H1 (cell line): ENCODE measurements around the gene MAF. TPM values are rescaled to one million over a fixed set of nuclear protein-coding genes. Genes with fewer than 3 reads are reported as not detected.
A peak's percentile ranks its signal among the peaks of the same experiment; 100 is the strongest.

Experiments
- CTCF ChIA-PET: fragments of 300-600 bp; sonication (Branson Sonifier 250); formaldehyde crosslinking; loops from one replicate; lab custom pipeline; 2021; ENCODE audit not compliant: partially characterized antibody; lab: Charles Lee
- POLR2A ChIA-PET: fragments of 300-600 bp; sonication (Branson Sonifier 250); formaldehyde crosslinking; loops from one replicate; lab custom pipeline; 2021; ENCODE audit warnings: inconsistent platforms; ENCODE audit not compliant: partially characterized antibody; lab: Charles Lee
- DNase-seq, 2 experiments: peaks; one replicate each; pipeline versions ENCODE4 v3.0.0 to v3.0.0-alpha.2; 2010 to 2022; ENCODE audit warnings: low spot score in 2 of 2, low read depth in 1 of 2, mixed read lengths in 1 of 2
- FAIRE-seq: peaks from 2 replicates; lab custom pipeline; 2011; peaks lifted over from hg19 to GRCh38; lab: Jason Lieb, UNC
- H2AFZ ChIP-seq: 2 replicates; pipeline ENCODE4 v1.8.1; 2012; ENCODE audit warnings: low read length, inconsistent platforms
- H2AK5ac ChIP-seq: 2 replicates; pipeline ENCODE4 v1.6.1; 2013; ENCODE audit warnings: low read depth, low read length
- H2BK120ac ChIP-seq: replicated peaks from 2 replicates; pipeline ENCODE3; 2013; ENCODE audit warnings: low read depth, low read length, inconsistent platforms
- H2BK12ac ChIP-seq: 2 replicates; pipeline ENCODE4 v1.6.1; 2013; ENCODE audit warnings: low read depth, low read length
- H2BK15ac ChIP-seq: 2 replicates; pipeline ENCODE4 v1.6.1; 2013; ENCODE audit warnings: low read length
- H2BK20ac ChIP-seq: 2 replicates; pipeline ENCODE4 v1.6.1; 2013; ENCODE audit warnings: low read length
- H2BK5ac ChIP-seq: 2 replicates; pipeline ENCODE4 v1.6.1; 2013; ENCODE audit warnings: low read depth, low read length
- H3K14ac ChIP-seq: 2 replicates; pipeline ENCODE4 v1.6.1; 2013; ENCODE audit warnings: inconsistent platforms; ENCODE audit not compliant: insufficient read length
- H3K18ac ChIP-seq: 2 replicates; pipeline ENCODE4 v1.6.1; 2013; ENCODE audit warnings: low read length; ENCODE audit errors: extremely low read depth
- H3K23ac ChIP-seq: 2 replicates; pipeline ENCODE4 v1.6.1; 2013; ENCODE audit warnings: inconsistent platforms; ENCODE audit not compliant: insufficient read length
- H3K23me2 ChIP-seq: 2 replicates; pipeline ENCODE4 v1.6.1; 2013; ENCODE audit warnings: low read depth, low read length
- H3K27ac ChIP-seq: 2 replicates; pipeline ENCODE4 v1.6.1; 2011; ENCODE audit warnings: low read depth, low read length, inconsistent platforms
- H3K27me3 ChIP-seq, 4 experiments: replicated peaks in 1 of 4; 1 replicate in 1 of 4; 2 replicates in 3 of 4; pipeline versions ENCODE4 v1.6.1 to v1.8.1; 2011 to 2013; ENCODE audit warnings: low read length in 3 of 4, mild to moderate bottlenecking in 3 of 4, inconsistent platforms in 2 of 4, mixed read lengths in 2 of 4, moderate library complexity in 1 of 4; ENCODE audit not compliant: control insufficient read depth in 3 of 4, insufficient read depth in 3 of 4; ENCODE audit errors: extremely low read depth in 1 of 4
- H3K36me3 ChIP-seq, 4 experiments: 2 replicates each; pipeline versions ENCODE4 v1.6.1 to v1.8.1; 2011 to 2013; ENCODE audit warnings: mild to moderate bottlenecking in 4 of 4, low read length in 3 of 4, moderate library complexity in 2 of 4, control low read depth in 1 of 4, inconsistent platforms in 1 of 4; ENCODE audit not compliant: insufficient read depth in 4 of 4, control insufficient read depth in 2 of 4
- H3K4ac ChIP-seq: replicated peaks from 2 replicates; pipeline ENCODE3; 2013; ENCODE audit warnings: low read length, low read depth, mixed read lengths, inconsistent platforms; ENCODE audit not compliant: insufficient read length
- H3K4me1 ChIP-seq, 4 experiments: replicated peaks in 1 of 4; 1 replicate in 1 of 4; 2 replicates in 3 of 4; pipeline versions ENCODE4 v1.6.1 to v1.8.1; 2011 to 2013; ENCODE audit warnings: low read length in 3 of 4, inconsistent platforms in 2 of 4, mixed read lengths in 1 of 4; ENCODE audit not compliant: insufficient read depth in 4 of 4, control insufficient read depth in 3 of 4
- H3K4me2 ChIP-seq, 2 experiments: 2 replicates each; pipeline versions ENCODE4 v1.6.1 to v1.8.1; 2011 to 2013; ENCODE audit warnings: low read depth in 2 of 2, low read length in 2 of 2, control low read depth in 1 of 2, inconsistent platforms in 1 of 2, mild to moderate bottlenecking in 1 of 2; ENCODE audit not compliant: insufficient read depth in 1 of 2
- H3K4me3 ChIP-seq, 4 experiments: fragments of 200-600, 300-600 bp in 1 of 4; sonication (generic), shearing (Covaris generic), sonication (Bioruptor Twin) in 1 of 4; 2 replicates each; pipeline versions ENCODE4 v1.5.1 to v1.8.1; 2011 to 2016; ENCODE audit warnings: low read length in 4 of 4, low read depth in 3 of 4, control low read depth in 2 of 4, inconsistent platforms in 2 of 4, mild to moderate bottlenecking in 2 of 4, mixed read lengths in 1 of 4, moderate library complexity in 1 of 4; ENCODE audit not compliant: insufficient read depth in 2 of 4; ENCODE audit errors: extremely low read depth in 1 of 4
- H3K56ac ChIP-seq: replicated peaks from 2 replicates; pipeline ENCODE3; 2013; ENCODE audit warnings: low read depth, mild to moderate bottlenecking, mixed read lengths, low read length, inconsistent platforms; ENCODE audit not compliant: insufficient read length
- H3K79me1 ChIP-seq: 2 replicates; pipeline ENCODE4 v1.6.1; 2013; ENCODE audit warnings: low read depth, low read length, control low read depth
- H3K79me2 ChIP-seq, 2 experiments: 2 replicates each; pipeline versions ENCODE4 v1.6.1 to v1.8.1; 2012 to 2013; ENCODE audit warnings: low read length in 2 of 2, mild to moderate bottlenecking in 2 of 2, inconsistent platforms in 1 of 2; ENCODE audit not compliant: insufficient read depth in 2 of 2, control insufficient read depth in 1 of 2
- H3K9ac ChIP-seq, 4 experiments: replicated peaks in 1 of 4; 1 replicate in 1 of 4; 2 replicates in 3 of 4; pipeline versions ENCODE4 v1.6.1 to v1.8.1; 2011 to 2013; ENCODE audit warnings: low read depth in 3 of 4, low read length in 3 of 4, control low read depth in 2 of 4, mild to moderate bottlenecking in 2 of 4, moderate library complexity in 2 of 4, inconsistent platforms in 1 of 4; ENCODE audit errors: extremely low read depth in 1 of 4
- H3K9me3 ChIP-seq, 2 experiments: 2 replicates each; pipeline versions ENCODE4 v1.6.1 to v1.8.1; 2012 to 2013; ENCODE audit warnings: mild to moderate bottlenecking in 2 of 2, moderate library complexity in 2 of 2, control low read depth in 1 of 2, inconsistent platforms in 1 of 2, low read depth in 1 of 2, low read length in 1 of 2, mixed read lengths in 1 of 2; ENCODE audit not compliant: insufficient read depth in 2 of 2
- H4K20me1 ChIP-seq, 2 experiments: replicated peaks in 1 of 2; 2 replicates each; pipeline versions ENCODE3 to v1.8.1; 2011 to 2013; ENCODE audit warnings: inconsistent platforms in 2 of 2, low read length in 2 of 2, mild to moderate bottlenecking in 1 of 2; ENCODE audit not compliant: insufficient read depth in 2 of 2, control insufficient read depth in 1 of 2
- H4K5ac ChIP-seq: 2 replicates; pipeline ENCODE4 v1.6.1; 2013; ENCODE audit warnings: low read length, low read depth, mixed read lengths, inconsistent platforms; ENCODE audit not compliant: insufficient read length
- H4K8ac ChIP-seq: 2 replicates; pipeline ENCODE4 v1.8.0; 2013; ENCODE audit warnings: mild to moderate bottlenecking, moderate library complexity, low read length, inconsistent platforms; ENCODE audit not compliant: insufficient read depth; ENCODE audit errors: extremely low read depth
- H4K91ac ChIP-seq: replicated peaks from 2 replicates; pipeline ENCODE3; 2013; ENCODE audit warnings: low read length, mixed read lengths, inconsistent platforms; ENCODE audit not compliant: insufficient read length
- MAFK ChIP-seq: IDR thresholded peaks from 2 replicates; pipeline ENCODE4 v1.6.1; 2012; ENCODE audit warnings: low read depth, mild to moderate bottlenecking, improper control_type of control experiment, low read length
- POLR2A ChIP-seq, 2 experiments: IDR thresholded peaks; 1 replicate in 1 of 2; 2 replicates in 1 of 2; pipeline ENCODE4 v1.6.1; 2011; ENCODE audit warnings: low read depth in 2 of 2, low read length in 2 of 2, mild to moderate bottlenecking in 2 of 2; ENCODE audit errors: control extremely low read depth in 1 of 2
- RXRA ChIP-seq: IDR thresholded peaks from 2 replicates; pipeline ENCODE4 v1.6.1; 2011; ENCODE audit warnings: low read depth, mild to moderate bottlenecking, low read length, moderate library complexity; ENCODE audit not compliant: insufficient read depth
- SIN3A ChIP-seq, 2 experiments: IDR thresholded peaks in 1 of 2; conservative IDR thresholded peaks in 1 of 2; 2 replicates each; pipeline ENCODE4 v1.6.1; 2011 to 2012; ENCODE audit warnings: low read length in 2 of 2, improper control_type of control experiment in 1 of 2, low read depth in 1 of 2, mild to moderate bottlenecking in 1 of 2
- SP1 ChIP-seq: IDR thresholded peaks from 2 replicates; pipeline ENCODE4 v1.6.1; 2011; ENCODE audit warnings: low read depth, low read length
- WGBS, 2 experiments: shearing (Covaris generic) in 1 of 2; methylation state at CpG; one replicate each; pipeline versions ENCODE4 v1.1.6 to v1.1.7; 2013 to 2015; ENCODE audit warnings: low lambda C conversion rate in 2 of 2, mixed read lengths in 2 of 2, inconsistent platforms in 1 of 2, low coverage in 1 of 2, missing lambda C conversion rate in 1 of 2; ENCODE audit not compliant: insufficient replicate concordance in 2 of 2, insufficient coverage in 1 of 2, insufficient read length in 1 of 2; ENCODE audit errors: extremely low coverage in 1 of 2, missing lambda C conversion rate in 1 of 2; 5-methylcytosine and 5-hydroxymethylcytosine counted together
- polyA plus RNA-seq, 7 experiments: library from polyadenylated mRNA; depleted of rRNA in 3 of 7; stranded (reverse) in 5 of 7; unstranded in 2 of 7; fragments of >200 nt in 5 of 7; fragments of 200-250 nt in 2 of 7; gene quantifications; 1 replicate in 5 of 7; 2 replicates in 1 of 7; 4 replicates in 1 of 7; pipeline versions ENCODE4 v1.2.1 to v1.2.3, GENCODE V29; 2011 to 2013; ENCODE audit warnings: missing spikeins in 2 of 7, mixed read lengths in 2 of 7
- total RNA-seq: library from RNA; stranded (reverse); fragmentation: NEBNext Ultra II Directional; extraction: Animal tissue kit (Norgen Biotek cat#: 25700); gene quantifications from 2 replicates; pipeline ENCODE4 v1.2.1, GENCODE V29; 2021

The MAF gene
- total and polyA plus RNA-seq, 2 of the 8 experiments (the other 6 are each of a cell fraction or from before 2014, with no cell fraction given) = 1.3 to 2.7 TPM

- Histone ChIP-seq H3K23ac (no peak overlapping the region), H2BK5ac (no peak overlapping the region), H3K79me1 (no peaks in the 10 kb centered on the region), H4K20me1 (no peaks in the 10 kb centered on the region), H3K23me2 (no peaks in the 10 kb centered on the region), H3K9me3 (no peaks in the 10 kb centered on the region), H3K4me3 (no peak overlapping the region), H3K4me1 (peaks cover 0 to 5% (median 2%) of the 10 kb centered on the region in 4 experiments; a peak in 2 of 7 replicates), H3K4me2 (no peak overlapping the region), H4K91ac (no peak overlapping the region), H3K9ac (no peak overlapping the region), H2AK5ac (no peak overlapping the region), H4K5ac (no peak overlapping the region), H2BK12ac (no peak overlapping the region), H2AFZ (no peak overlapping the region), H3K4ac (no peak overlapping the region), H3K18ac (no peak overlapping the region), H3K79me2 (no peaks in the 10 kb centered on the region), H3K36me3 (no peaks in the 10 kb centered on the region), H2BK20ac (no peak overlapping the region), H3K56ac (no peak overlapping the region), H4K8ac (no peak overlapping the region), H2BK120ac (no peak overlapping the region), H2BK15ac (no peak overlapping the region), H3K27ac (no peak overlapping the region), H3K27me3 (no peaks in the 10 kb centered on the region), H3K14ac (no peak overlapping the region)
- WGBS, 2 experiments = 88% methylated on average over 1 of the region's 1 CpG; no CpG with 5 or more reads in 1 of the 2 experiments
- TF ChIP-seq RXRA = no peak
- no peak for TF ChIP-seq SIN3A (conservative IDR thresholded peaks at IDR 0.05 in 1 of 2, IDR thresholded peaks at IDR 0.05 in 1 of 2; ENCODE audit: low read depth in 1 of 2, low read length in 2 of 2)
- no peak for TF ChIP-seq POLR2A (IDR thresholded peaks at IDR 0.05; ENCODE audit: control extremely low read depth in 1 of 2, low read depth in 2 of 2, low read length in 2 of 2)
- no peak for TF ChIP-seq SP1
- peak; percentile 77; the same call in 1 of the 2 replicates for TF ChIP-seq MAFK
- FAIRE-seq (no peak), DNase-seq (no peak)
- CTCF ChIA-PET = interaction anchor here (1.1 to 1.4 kb wide), 3 partner anchors 10 to 31 kb away, joined by 3 to 5 read pairs (median 3); no protein-coding TSS in a partner anchor
- POLR2A ChIA-PET = no interaction called here
Measured at GRCh38 chr16:79559532-79559931, 41.0 kb downstream of the MAF start.
